IMR-90 (cell line): ENCODE results near the gene CARD14. TPM values are rescaled to one million over a fixed set of nuclear protein-coding genes. Genes with fewer than 3 reads are reported as not detected.

Experiments used
- ATAC-seq: fragments of 200-7000 bp; cut with Tn5 transposase; 2 replicates; pipeline ENCODE4 v1.9.1; 2020; ENCODE audit warnings: low read depth, mild to moderate bottlenecking, moderate library complexity
- BruUV-seq: library from RNA; stranded (reverse); fragments of 400-500 nt; replicated peaks from 2 replicates; lab custom pipeline; 2021; lab: Mats Ljungman, UMichigan
- CTCF ChIA-PET: fragments of 300-600 bp; formaldehyde crosslinking; extraction: SDS; loops from one replicate; lab custom pipeline; 2021; ENCODE audit warnings: antibody characterized with exemption; lab: Yijun Ruan, JAX
- POLR2A ChIA-PET: fragments of 300-600 bp; sonication (Branson Sonifier 250); formaldehyde crosslinking; loops from one replicate; lab custom pipeline; 2022; ENCODE audit warnings: antibody characterized with exemption; ENCODE audit not compliant: unreplicated experiment; lab: Charles Lee
- DNase-seq: peaks from one replicate; pipeline ENCODE4 v3.0.0; 2013
- H2AFZ ChIP-seq: replicated peaks from 2 replicates; pipeline ENCODE3; 2013; ENCODE audit warnings: low read length, mild to moderate bottlenecking; ENCODE audit not compliant: poor library complexity
- H2AK5ac ChIP-seq: 2 replicates; pipeline ENCODE4 v1.6.1; 2013; ENCODE audit warnings: low read depth, low read length, inconsistent platforms
- H2AK9ac ChIP-seq: replicated peaks from 2 replicates; pipeline ENCODE3; 2013; ENCODE audit warnings: mild to moderate bottlenecking, low read depth, low read length, moderate library complexity; ENCODE audit not compliant: poor library complexity
- H2BK120ac ChIP-seq: 2 replicates; pipeline ENCODE4 v1.6.1; 2013; ENCODE audit warnings: low read depth, low read length, inconsistent platforms
- H2BK15ac ChIP-seq: 3 replicates; pipeline ENCODE4 v1.6.1; 2013; ENCODE audit warnings: low read depth, low read length, inconsistent platforms
- H2BK20ac ChIP-seq: 2 replicates; pipeline ENCODE4 v1.6.1; 2013; ENCODE audit warnings: low read depth, mild to moderate bottlenecking, inconsistent platforms, low read length, moderate library complexity
- H2BK5ac ChIP-seq: 2 replicates; pipeline ENCODE4 v1.6.1; 2013; ENCODE audit warnings: mild to moderate bottlenecking, low read depth, low read length, inconsistent platforms; ENCODE audit not compliant: poor library complexity, severe bottlenecking
- H3K14ac ChIP-seq: replicated peaks from 2 replicates; pipeline ENCODE4 v1.6.1; 2013; ENCODE audit warnings: low read depth, low read length, inconsistent platforms
- H3K18ac ChIP-seq: 2 replicates; pipeline ENCODE4 v1.6.1; 2013; ENCODE audit warnings: low read depth, low read length, control low read depth
- H3K23ac ChIP-seq: 2 replicates; pipeline ENCODE4 v1.6.1; 2013; ENCODE audit warnings: low read depth, low read length, inconsistent platforms
- H3K27ac ChIP-seq: 2 replicates; pipeline ENCODE4 v1.5.1; 2013; ENCODE audit warnings: mild to moderate bottlenecking, control low read depth, low read length; ENCODE audit not compliant: insufficient read depth
- H3K27me3 ChIP-seq: 2 replicates; pipeline ENCODE4 v1.6.1; 2013; ENCODE audit warnings: low read length; ENCODE audit not compliant: control insufficient read depth, insufficient read depth
- H3K36me3 ChIP-seq: 2 replicates; pipeline ENCODE4 v1.6.1; 2013; ENCODE audit warnings: low read length, mixed read lengths; ENCODE audit not compliant: control insufficient read depth, insufficient read depth
- H3K4ac ChIP-seq: 2 replicates; pipeline ENCODE4 v1.6.1; 2013; ENCODE audit warnings: low read depth, low read length, inconsistent platforms
- H3K4me1 ChIP-seq: 2 replicates; pipeline ENCODE4 v1.6.1; 2013; ENCODE audit warnings: low read length, mixed read lengths; ENCODE audit not compliant: control insufficient read depth, insufficient read depth
- H3K4me2 ChIP-seq: 2 replicates; pipeline ENCODE4 v1.6.1; 2013; ENCODE audit warnings: low read depth, mild to moderate bottlenecking, control low read depth, low read length, moderate library complexity
- H3K4me3 ChIP-seq: 2 replicates; pipeline ENCODE4 v1.5.1; 2013; ENCODE audit warnings: low read depth, mild to moderate bottlenecking, control low read depth, low read length, moderate library complexity; ENCODE audit not compliant: insufficient read depth
- H3K56ac ChIP-seq: 2 replicates; pipeline ENCODE4 v1.6.1; 2013; ENCODE audit warnings: low read length, inconsistent platforms; ENCODE audit not compliant: insufficient read depth; ENCODE audit errors: extremely low read depth
- H3K79me1 ChIP-seq, 2 experiments: 2 replicates each; pipeline ENCODE4 v1.6.1; 2013; ENCODE audit warnings: low read length in 2 of 2, inconsistent platforms in 1 of 2, low read depth in 1 of 2
- H3K9ac ChIP-seq: 2 replicates; pipeline ENCODE4 v1.6.1; 2013; ENCODE audit warnings: low read depth, low read length, control low read depth
- H3K9me1 ChIP-seq: 2 replicates; pipeline ENCODE4 v1.6.1; 2013; ENCODE audit warnings: low read length, inconsistent platforms; ENCODE audit not compliant: insufficient read depth
- H3K9me3 ChIP-seq: 2 replicates; pipeline ENCODE4 v1.6.1; 2013; ENCODE audit warnings: low read length; ENCODE audit not compliant: control insufficient read depth, insufficient read depth
- H4K20me1 ChIP-seq: 2 replicates; pipeline ENCODE4 v1.6.1; 2013; ENCODE audit warnings: low read length, inconsistent platforms; ENCODE audit not compliant: insufficient read depth
- H4K5ac ChIP-seq: 2 replicates; pipeline ENCODE4 v1.6.1; 2013; ENCODE audit warnings: mild to moderate bottlenecking, low read depth, low read length, control low read depth
- H4K8ac ChIP-seq, 2 experiments: 2 replicates each; pipeline ENCODE4 v1.6.1; 2013; ENCODE audit warnings: low read depth in 2 of 2, low read length in 2 of 2, control low read depth in 1 of 2, inconsistent platforms in 1 of 2
- H4K91ac ChIP-seq: 2 replicates; pipeline ENCODE4 v1.6.1; 2013; ENCODE audit warnings: low read depth, low read length, inconsistent platforms; ENCODE audit not compliant: insufficient read depth
- BHLHE40 ChIP-seq: fragments of 150-350 bp; IDR thresholded peaks from 2 replicates; pipeline ENCODE4 v1.6.1; 2016; ENCODE audit warnings: mild to moderate bottlenecking, low read depth, low read length
- CEBPB ChIP-seq: IDR thresholded peaks from 2 replicates; pipeline ENCODE4 v1.6.1; 2012; ENCODE audit warnings: low read depth, low read length, improper control_type of control experiment
- CHD1 ChIP-seq: IDR thresholded peaks from 2 replicates; pipeline ENCODE4 v1.6.1; 2012; ENCODE audit warnings: low read depth, low read length, improper control_type of control experiment
- ELK1 ChIP-seq: fragments of 150-350 bp; IDR thresholded peaks from 2 replicates; pipeline ENCODE4 v1.6.1; 2016; ENCODE audit warnings: low read depth, mild to moderate bottlenecking, low read length, moderate library complexity, borderline replicate concordance
- FOS ChIP-seq: fragments of 150-350 bp; IDR thresholded peaks from 2 replicates; pipeline ENCODE4 v1.6.1; 2016; ENCODE audit warnings: low read depth, low read length
- MAFK ChIP-seq: IDR thresholded peaks from 2 replicates; pipeline ENCODE4 v1.6.1; 2012; ENCODE audit warnings: low read depth, low read length, improper control_type of control experiment
- MAZ ChIP-seq: IDR thresholded peaks from 2 replicates; pipeline ENCODE4 v1.6.1; 2012; ENCODE audit warnings: low read depth, mild to moderate bottlenecking, low read length, improper control_type of control experiment, moderate library complexity, borderline replicate concordance
- MXI1 ChIP-seq: IDR thresholded peaks from 2 replicates; pipeline ENCODE4 v1.6.1; 2012; ENCODE audit warnings: low read depth, mild to moderate bottlenecking, low read length, moderate library complexity, borderline replicate concordance
- NFE2L2 ChIP-seq: fragments of 150-350 bp; IDR thresholded peaks from 2 replicates; pipeline ENCODE4 v1.6.1; 2016; ENCODE audit warnings: low read depth, mild to moderate bottlenecking, low read length
- POLR2A ChIP-seq: IDR thresholded peaks from 2 replicates; pipeline ENCODE4 v1.6.1; 2012; ENCODE audit warnings: mild to moderate bottlenecking, low read depth, low read length
- RAD21 ChIP-seq: IDR thresholded peaks from 2 replicates; pipeline ENCODE4 v1.6.1; 2012; ENCODE audit warnings: low read length, improper control_type of control experiment
- RCOR1 ChIP-seq: IDR thresholded peaks from 2 replicates; pipeline ENCODE4 v1.6.1; 2012; ENCODE audit warnings: mild to moderate bottlenecking, low read length, improper control_type of control experiment; ENCODE audit not compliant: insufficient replicate concordance
- RFX5 ChIP-seq: IDR thresholded peaks from 2 replicates; pipeline ENCODE4 v1.8.0; 2012; ENCODE audit warnings: low read depth, mild to moderate bottlenecking, low read length, moderate library complexity
- SMC3 ChIP-seq: fragments of 150-350 bp; IDR thresholded peaks from 2 replicates; pipeline ENCODE4 v1.6.1; 2016; ENCODE audit warnings: low read depth, mild to moderate bottlenecking, antibody characterized with exemption, low read length, moderate library complexity
- USF2 ChIP-seq: fragments of 150-350 bp; IDR thresholded peaks from 2 replicates; pipeline ENCODE4 v1.6.1; 2017; ENCODE audit warnings: mild to moderate bottlenecking, antibody characterized with exemption, low read length, low read depth
- WGBS, 2 experiments: methylation state at CpG; one replicate each; pipeline versions ENCODE4 v1.1.5 to v1.1.7; 2013; ENCODE audit warnings: missing lambda C conversion rate in 2 of 2; ENCODE audit not compliant: insufficient read length in 1 of 2; ENCODE audit errors: extremely low coverage in 2 of 2; 5-methylcytosine and 5-hydroxymethylcytosine counted together
- dilution Hi-C: fragments of 300-500 bp; cut with HindIII; formaldehyde crosslinking; loops from one replicate; pipeline ENCODE4 v1.14.3; 2018; ENCODE audit warnings: low sequenced_read_pairs; ENCODE audit not compliant: unreplicated experiment
- in situ Hi-C: fragments of 300-500 bp; cut with MboI; formaldehyde crosslinking; loops from 3 replicates; pipeline ENCODE4 v1.14.3; 2019; ENCODE audit warnings: low sequenced_read_pairs, inconsistent platforms, mixed read lengths
- intact Hi-C: fragments of 100-400 bp; cut with micrococcal nuclease; formaldehyde crosslinking; loops from 2 replicates; pipeline ENCODE4 v1.10.0; 2022
- polyA plus RNA-seq, 3 experiments: library from polyadenylated mRNA; depleted of rRNA; stranded (reverse); fragments of >200 nt; gene quantifications; 2 replicates each; pipeline ENCODE4 v1.2.3, GENCODE V29; 2012; ENCODE audit warnings: low replicate concordance in 1 of 3
- total RNA-seq: library from RNA; depleted of rRNA; stranded (reverse); fragments of >200 nt; gene quantifications from 2 replicates; pipeline ENCODE4 v1.2.3, GENCODE V29; 2012
- TF ChIP-seq, protein P1 (sequence below): conservative IDR thresholded peaks from 2 replicates; pipeline ENCODE4 v1.5.1; 2012; ENCODE audit warnings: mild to moderate bottlenecking, low read depth, low read length, improper control_type of control experiment

CARD14 gene
- total and polyA plus RNA-seq, 2 of the 4 experiments (the other 2 are of a cell fraction), result not detected

- Histone ChIP-seq H4K91ac (no peak overlapping the region), H3K4me1 (peaks cover 6% of the 10 kb centered on the region), H3K9me1 (no peaks in the 10 kb centered on the region; the same call in 1 of the 2 replicates), H3K9ac (no peak overlapping the region), H2AFZ (no peak overlapping the region), H2AK9ac (no peak overlapping the region), H2AK5ac (no peak overlapping the region), H3K23ac (no peak overlapping the region), H3K36me3 (no peaks in the 10 kb centered on the region), H2BK5ac (no peak overlapping the region), H3K79me1 (no peaks in the 10 kb centered on the region), H3K27me3 (peaks cover 13% of the 10 kb centered on the region; the same call in 1 of the 2 replicates), H4K8ac (no peak overlapping the region), H2BK15ac (no peak overlapping the region), H3K4ac (no peak overlapping the region), H3K9me3 (no peaks in the 10 kb centered on the region), H3K18ac (no peak overlapping the region), H3K14ac (no peak overlapping the region), H2BK20ac (no peak overlapping the region), H4K5ac (no peak overlapping the region), H3K27ac (no peak overlapping the region), H3K4me2 (no peak overlapping the region), H3K4me3 (no peak overlapping the region), H4K20me1 (no peaks in the 10 kb centered on the region), H3K56ac (no peak overlapping the region), H2BK120ac (no peak overlapping the region)
- in situ Hi-C loops, result no loop called here
- BruUV-seq, result no TSS peak
- POLR2A ChIA-PET, result no interaction called here
- intact Hi-C loops, result no loop called here
- CTCF ChIA-PET, result no interaction called here
- no peak for DNase-seq
- TF ChIP-seq RFX5, result no peak
- TF ChIP-seq, protein P1, sequence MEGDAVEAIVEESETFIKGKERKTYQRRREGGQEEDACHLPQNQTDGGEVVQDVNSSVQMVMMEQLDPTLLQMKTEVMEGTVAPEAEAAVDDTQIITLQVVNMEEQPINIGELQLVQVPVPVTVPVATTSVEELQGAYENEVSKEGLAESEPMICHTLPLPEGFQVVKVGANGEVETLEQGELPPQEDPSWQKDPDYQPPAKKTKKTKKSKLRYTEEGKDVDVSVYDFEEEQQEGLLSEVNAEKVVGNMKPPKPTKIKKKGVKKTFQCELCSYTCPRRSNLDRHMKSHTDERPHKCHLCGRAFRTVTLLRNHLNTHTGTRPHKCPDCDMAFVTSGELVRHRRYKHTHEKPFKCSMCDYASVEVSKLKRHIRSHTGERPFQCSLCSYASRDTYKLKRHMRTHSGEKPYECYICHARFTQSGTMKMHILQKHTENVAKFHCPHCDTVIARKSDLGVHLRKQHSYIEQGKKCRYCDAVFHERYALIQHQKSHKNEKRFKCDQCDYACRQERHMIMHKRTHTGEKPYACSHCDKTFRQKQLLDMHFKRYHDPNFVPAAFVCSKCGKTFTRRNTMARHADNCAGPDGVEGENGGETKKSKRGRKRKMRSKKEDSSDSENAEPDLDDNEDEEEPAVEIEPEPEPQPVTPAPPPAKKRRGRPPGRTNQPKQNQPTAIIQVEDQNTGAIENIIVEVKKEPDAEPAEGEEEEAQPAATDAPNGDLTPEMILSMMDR, result no peak
- no peak for TF ChIP-seq RCOR1
- TF ChIP-seq MAZ, result no peak
- TF ChIP-seq POLR2A, result no peak
- TF ChIP-seq ELK1, result no peak
- no peak for TF ChIP-seq CHD1
- no peak for TF ChIP-seq MAFK
- TF ChIP-seq MXI1, result no peak
- no peak for TF ChIP-seq USF2
- no peak for TF ChIP-seq NFE2L2
- TF ChIP-seq CEBPB, result no peak
- TF ChIP-seq SMC3, result no peak
- no peak for TF ChIP-seq RAD21
- TF ChIP-seq FOS, result no peak
- no peak for TF ChIP-seq BHLHE40
- no peak for ATAC-seq
- dilution Hi-C loops, result no loop called here
- WGBS, 2 experiments, result 78% methylated on average over 5 of the region's 9 CpGs; no CpG with 5 or more reads in 1 of the 2 experiments
Measured at GRCh38 chr17:80185968-80186367, 16.1 kb downstream of the CARD14 start.
